CD8-positive, alpha-beta memory T cell (primary cell): ENCODE results near the gene KCTD16. TPM values are rescaled to one million over a fixed set of nuclear protein-coding genes. Genes with fewer than 3 reads are reported as not detected.

Experiments
- CTCF ChIA-PET: fragments of 350-600 bp; sonication (Branson Sonifier 250); formaldehyde crosslinking; loops from one replicate; lab custom pipeline; 2021; ENCODE audit warnings: antibody characterized with exemption; lab: Charles Lee
- POLR2A ChIA-PET: fragments of 350-600 bp; sonication (Branson Sonifier 250); formaldehyde crosslinking; loops from one replicate; lab custom pipeline; 2021; ENCODE audit warnings: antibody characterized with exemption; lab: Charles Lee
- DNase-seq, 5 donors: peaks; one replicate each; pipeline versions ENCODE4 v3.0.0 to v3.0.0-alpha.2; 2020 to 2022; ENCODE audit warnings: mixed read lengths in 1 of 5
- H3K27ac ChIP-seq: one replicate; pipeline ENCODE4 v1.7.0; 2013; ENCODE audit warnings: low read depth, mild to moderate bottlenecking, low read length, moderate library complexity
- H3K27me3 ChIP-seq: 2 replicates; pipeline ENCODE4 v1.7.0; 2013; ENCODE audit warnings: low read length, mild to moderate bottlenecking; ENCODE audit not compliant: insufficient read depth, poor library complexity, severe bottlenecking
- H3K36me3 ChIP-seq: 2 replicates; pipeline ENCODE4 v1.7.0; 2013; ENCODE audit warnings: mild to moderate bottlenecking, low read length, moderate library complexity; ENCODE audit not compliant: insufficient read depth
- H3K4me1 ChIP-seq: 2 replicates; pipeline ENCODE4 v1.7.0; 2013; ENCODE audit warnings: mild to moderate bottlenecking, low read length, moderate library complexity; ENCODE audit not compliant: insufficient read depth
- H3K4me3 ChIP-seq: 2 replicates; pipeline ENCODE4 v1.7.0; 2013; ENCODE audit warnings: mild to moderate bottlenecking, low read length
- H3K9me3 ChIP-seq: 2 replicates; pipeline ENCODE4 v1.7.0; 2013; ENCODE audit warnings: mild to moderate bottlenecking, low read length
- H3K27ac Mint-ChIP-seq, 8 donors: one replicate each; pipeline ENCODE4 v1.8.0; 2020 to 2021; ENCODE audit warnings: mixed read lengths in 8 of 8, mild to moderate bottlenecking in 6 of 8, inconsistent platforms in 3 of 8, moderate library complexity in 3 of 8
- H3K27me3 Mint-ChIP-seq, 2 donors: one replicate each; pipeline ENCODE4 v1.8.0; 2020 to 2021; ENCODE audit warnings: mixed read lengths in 2 of 2, mild to moderate bottlenecking in 1 of 2, moderate library complexity in 1 of 2
- H3K36me3 Mint-ChIP-seq, 3 donors: one replicate each; pipeline ENCODE4 v1.8.0; 2020 to 2021; ENCODE audit warnings: mixed read lengths in 3 of 3, inconsistent platforms in 1 of 3, mild to moderate bottlenecking in 1 of 3
- H3K4me1 Mint-ChIP-seq, 3 donors: one replicate each; pipeline ENCODE4 v1.8.0; 2020 to 2021; ENCODE audit warnings: mixed read lengths in 3 of 3, inconsistent platforms in 1 of 3, mild to moderate bottlenecking in 1 of 3
- H3K4me3 Mint-ChIP-seq, 7 donors: one replicate each; pipeline ENCODE4 v1.8.0; 2020 to 2021; ENCODE audit warnings: mixed read lengths in 7 of 7, mild to moderate bottlenecking in 6 of 7, moderate library complexity in 4 of 7, inconsistent platforms in 2 of 7
- H3K9me3 Mint-ChIP-seq, 5 donors: one replicate each; pipeline ENCODE4 v1.8.0; 2020 to 2022; ENCODE audit warnings: mixed read lengths in 5 of 5, mild to moderate bottlenecking in 3 of 5, moderate library complexity in 2 of 5, inconsistent platforms in 1 of 5
- polyA plus RNA-seq: library from polyadenylated mRNA; unstranded; fragments of 300-500 nt; fragmentation: Illumina TruSeq; gene quantifications from one replicate; pipeline ENCODE4 v1.2.3, GENCODE V29; 2021
- total RNA-seq, 2 experiments: library from RNA; stranded (reverse); gene quantifications; one replicate each; pipeline ENCODE4 v1.2.3, GENCODE V29; 2021

Gene KCTD16
- total and polyA plus RNA-seq, 3 experiments from 2014 or later, result 0.01 to 0.09 (median 0.02) TPM

- H3K4me3 ChIP-seq, result no peak overlapping the region
- no peaks in the 10 kb centered on the region for H3K27me3 ChIP-seq
- H3K9me3 ChIP-seq, result no peaks in the 10 kb centered on the region
- ChIA-PET CTCF (no interaction called here), POLR2A (no interaction called here)
- no peak overlapping the region for H3K27ac ChIP-seq
- no peak for DNase-seq
- no peak overlapping the region for H3K4me3 Mint-ChIP-seq
- no peaks in the 10 kb centered on the region for H3K36me3 ChIP-seq
- H3K4me1 ChIP-seq, result no peaks in the 10 kb centered on the region
- H3K4me1 Mint-ChIP-seq, result no peaks in the 10 kb centered on the region
- H3K27ac Mint-ChIP-seq, result no peak overlapping the region
- H3K36me3 Mint-ChIP-seq, result no peaks in the 10 kb centered on the region
- H3K27me3 Mint-ChIP-seq, result no peaks in the 10 kb centered on the region
- peaks cover 2 to 20% (median 3%) of the 10 kb centered on the region in 5 donors for H3K9me3 Mint-ChIP-seq
Observed at GRCh38 chr5:144378681-144379080, 208.0 kb downstream of the KCTD16 start.

GRCh38 chr5:144385597-144385996 lies 214.9 kb downstream of the KCTD16 start:
- Histone ChIP-seq H3K4me3 (no peak overlapping the region), H3K27ac (no peak overlapping the region), H3K36me3 (no peaks in the 10 kb centered on the region), H3K9me3 (no peaks in the 10 kb centered on the region), H3K4me1 (no peaks in the 10 kb centered on the region), H3K27me3 (no peaks in the 10 kb centered on the region)
- Mint-ChIP-seq H3K36me3 (no peaks in the 10 kb centered on the region), H3K4me3 (no peak overlapping the region), H3K27ac (no peak overlapping the region), H3K27me3 (no peaks in the 10 kb centered on the region), H3K9me3 (peaks cover 2 to 24% (median 4%) of the 10 kb centered on the region in 5 donors), H3K4me1 (no peaks in the 10 kb centered on the region)
- DNase-seq, result no peak
- ChIA-PET POLR2A (no interaction called here), CTCF (no interaction called here)

GRCh38 chr5:144386315-144386714 lies 215.6 kb downstream of the KCTD16 start:
- H3K27me3 ChIP-seq, result no peaks in the 10 kb centered on the region
- H3K9me3 Mint-ChIP-seq, result peaks cover 0 to 17% (median 2%) of the 10 kb centered on the region in 5 donors

GRCh38 chr5:144390133-144390532 lies 219.5 kb downstream of the KCTD16 start:
- POLR2A ChIA-PET, result no interaction called here
- H3K36me3 Mint-ChIP-seq, result no peaks in the 10 kb centered on the region
- Histone ChIP-seq H3K27ac (no peak overlapping the region), H3K4me3 (no peak overlapping the region), H3K4me1 (no peaks in the 10 kb centered on the region), H3K27me3 (no peaks in the 10 kb centered on the region), H3K36me3 (no peaks in the 10 kb centered on the region), H3K9me3 (no peaks in the 10 kb centered on the region)
- H3K4me3 Mint-ChIP-seq, result no peak overlapping the region
- CTCF ChIA-PET, result no interaction called here
- no peak for DNase-seq
- peaks cover 0 to 5% (median 3%) of the 10 kb centered on the region in 5 donors for H3K9me3 Mint-ChIP-seq
- no peaks in the 10 kb centered on the region for H3K4me1 Mint-ChIP-seq
- no peak overlapping the region for H3K27ac Mint-ChIP-seq
- no peaks in the 10 kb centered on the region for H3K27me3 Mint-ChIP-seq

More at GRCh38 chr5:144386315-144386714, 215.6 kb downstream of the KCTD16 start:
- Mint-ChIP-seq H3K27ac (no peak overlapping the region), H3K4me3 (no peak overlapping the region), H3K36me3 (no peaks in the 10 kb centered on the region), H3K4me1 (no peaks in the 10 kb centered on the region), H3K27me3 (no peaks in the 10 kb centered on the region)
- H3K4me1 ChIP-seq, result no peaks in the 10 kb centered on the region
- H3K9me3 ChIP-seq, result no peaks in the 10 kb centered on the region
- no peak overlapping the region for H3K27ac ChIP-seq
- no peak for DNase-seq
- no peaks in the 10 kb centered on the region for H3K36me3 ChIP-seq
- no peak overlapping the region for H3K4me3 ChIP-seq
- CTCF ChIA-PET, result no interaction called here
- POLR2A ChIA-PET, result no interaction called here

- no peaks in the 10 kb centered on the region for H3K36me3 Mint-ChIP-seq
- Histone ChIP-seq H3K4me1 (no peaks in the 10 kb centered on the region), H3K9me3 (no peaks in the 10 kb centered on the region), H3K36me3 (no peaks in the 10 kb centered on the region), H3K4me3 (no peak overlapping the region), H3K27ac (no peak overlapping the region), H3K27me3 (no peaks in the 10 kb centered on the region)
- DNase-seq, result no peak
- ChIA-PET CTCF (no interaction called here), POLR2A (no interaction called here)
- peaks cover 0 to 4% (median 2%) of the 10 kb centered on the region in 5 donors for H3K9me3 Mint-ChIP-seq
- no peaks in the 10 kb centered on the region for H3K4me1 Mint-ChIP-seq
- no peaks in the 10 kb centered on the region for H3K27me3 Mint-ChIP-seq
- H3K27ac Mint-ChIP-seq, result no peak overlapping the region
- no peak overlapping the region for H3K4me3 Mint-ChIP-seq
Observed at GRCh38 chr5:144391044-144391443, 220.4 kb downstream of the KCTD16 start.

GRCh38 chr5:144393641-144394435 lies 223.2 kb downstream of the KCTD16 start:
- no peaks in the 10 kb centered on the region for H3K4me1 ChIP-seq
- POLR2A ChIA-PET, result no interaction called here
- no peaks in the 10 kb centered on the region for H3K36me3 ChIP-seq
- Mint-ChIP-seq H3K4me1 (no peaks in the 10 kb centered on the region), H3K27me3 (no peaks in the 10 kb centered on the region), H3K27ac (no peak overlapping the region), H3K36me3 (no peaks in the 10 kb centered on the region), H3K9me3 (peaks cover 0 to 4% (median 2%) of the 10 kb centered on the region in 5 donors), H3K4me3 (no peak overlapping the region)
- CTCF ChIA-PET, result no interaction called here
- H3K27ac ChIP-seq, result no peak overlapping the region
- DNase-seq, result no peak
- H3K9me3 ChIP-seq, result no peaks in the 10 kb centered on the region
- no peak overlapping the region for H3K4me3 ChIP-seq
- no peaks in the 10 kb centered on the region for H3K27me3 ChIP-seq

GRCh38 chr5:144395704-144396103 lies 225.0 kb downstream of the KCTD16 start:
- CTCF ChIA-PET, result interaction anchor here (1.5 kb wide), 1 partner anchor 11 kb away, joined by 3 read pairs; no protein-coding TSS in a partner anchor

GRCh38 chr5:144403058-144403457 lies 232.4 kb downstream of the KCTD16 start:
- no peaks in the 10 kb centered on the region for H3K36me3 Mint-ChIP-seq
- no peaks in the 10 kb centered on the region for H3K27me3 ChIP-seq
- ChIA-PET POLR2A (no interaction called here), CTCF (no interaction called here)
- DNase-seq, result no peak
- no peak overlapping the region for H3K4me3 Mint-ChIP-seq
- H3K27ac ChIP-seq, result no peak overlapping the region
- peaks cover 0 to 4% of the 10 kb centered on the region in 2 donors for H3K27me3 Mint-ChIP-seq
- H3K9me3 Mint-ChIP-seq, result peaks cover 0 to 3% (median 0%) of the 10 kb centered on the region in 5 donors
- no peak overlapping the region for H3K27ac Mint-ChIP-seq
- no peaks in the 10 kb centered on the region for H3K36me3 ChIP-seq
- H3K4me3 ChIP-seq, result no peak overlapping the region
- no peaks in the 10 kb centered on the region for H3K4me1 Mint-ChIP-seq
- H3K9me3 ChIP-seq, result no peaks in the 10 kb centered on the region
- H3K4me1 ChIP-seq, result no peaks in the 10 kb centered on the region

More at GRCh38 chr5:144395704-144396103, 225.0 kb downstream of the KCTD16 start:
- DNase-seq, result no peak
- Mint-ChIP-seq H3K36me3 (no peaks in the 10 kb centered on the region), H3K27me3 (no peaks in the 10 kb centered on the region), H3K27ac (no peak overlapping the region), H3K9me3 (peaks cover 0 to 3% (median 0%) of the 10 kb centered on the region in 5 donors), H3K4me1 (no peaks in the 10 kb centered on the region), H3K4me3 (no peak overlapping the region)
- Histone ChIP-seq H3K27ac (no peak overlapping the region), H3K4me3 (no peak overlapping the region), H3K9me3 (no peaks in the 10 kb centered on the region), H3K36me3 (no peaks in the 10 kb centered on the region), H3K27me3 (no peaks in the 10 kb centered on the region), H3K4me1 (no peaks in the 10 kb centered on the region)
- POLR2A ChIA-PET, result no interaction called here
